Cardiac muscle cell (in vitro differentiated cells and primary cell): ENCODE data around the gene TLL2. TPM values are rescaled to one million over a fixed set of nuclear protein-coding genes. Genes with fewer than 3 reads are reported as not detected.
A peak's percentile ranks its signal among the peaks of the same experiment; 100 is the strongest.

ENCODE experiments used
- DNase-seq, 2 donors: peaks; one replicate each; pipeline versions ENCODE4 v3.0.0 to v3.0.0-alpha.2; 2010 to 2017; ENCODE audit warnings: low read depth in 1 of 2, low spot score in 1 of 2
- H3K27ac ChIP-seq: fragments of 200-600 bp; sonication (generic); 2 replicates; pipeline ENCODE4 v1.5.1; 2016
- H3K27me3 ChIP-seq: fragments of 200-600 bp; sonication (generic); 2 replicates; pipeline ENCODE4 v1.6.0; 2016; ENCODE audit warnings: control low read depth
- H3K36me3 ChIP-seq: fragments of 200-600 bp; sonication (generic); 2 replicates; pipeline ENCODE4 v1.5.1; 2016; ENCODE audit warnings: control low read depth
- H3K4me1 ChIP-seq: fragments of 200-600 bp; sonication (generic); 2 replicates; pipeline ENCODE4 v1.8.1; 2017; ENCODE audit warnings: low read depth, mild to moderate bottlenecking, mixed run types
- H3K4me3 ChIP-seq: fragments of 200-600 bp; sonication (generic); 2 replicates; pipeline ENCODE4 v1.5.1; 2016; ENCODE audit warnings: mild to moderate bottlenecking
- H3K9me3 ChIP-seq: fragments of 200-600 bp; sonication (generic); 2 replicates; pipeline ENCODE4 v1.5.1; 2017; ENCODE audit warnings: low read depth, mild to moderate bottlenecking, control low read depth
- CTCF ChIP-seq: IDR thresholded peaks from 2 replicates; pipeline ENCODE4 v1.5.1; 2012; ENCODE audit warnings: low read depth, mild to moderate bottlenecking, low read length
- polyA plus RNA-seq: library from polyadenylated mRNA; unstranded; fragments of >200 nt; fragmentation: Nextera tagmentation; extraction: Ambion mirVana; gene quantifications from 2 replicates; pipeline ENCODE4 v1.2.1, GENCODE V29; 2016
- total RNA-seq: library from RNA; depleted of rRNA; stranded (reverse); fragments of >200 nt; gene quantifications from 2 replicates; pipeline ENCODE4 v1.2.3, GENCODE V29; 2016

Gene TLL2
- total and polyA plus RNA-seq, 2 experiments from 2014 or later, result 0.15 to 0.55 TPM

GRCh38 chr10:96400465-96400864 lies 113.3 kb downstream of the TLL2 start:
- H3K9me3 ChIP-seq, result no peaks in the 10 kb centered on the region
- TF ChIP-seq CTCF, result no peak

GRCh38 chr10:96397902-96398301 lies 115.8 kb downstream of the TLL2 start:
- H3K4me1 ChIP-seq, result no peaks in the 10 kb centered on the region
- DNase-seq, result no peak
- H3K27ac ChIP-seq, result no peak overlapping the region
- peaks cover 16% of the 10 kb centered on the region for H3K27me3 ChIP-seq
- H3K9me3 ChIP-seq, result no peaks in the 10 kb centered on the region
- H3K4me3 ChIP-seq, result no peak overlapping the region
- no peaks in the 10 kb centered on the region for H3K36me3 ChIP-seq
- TF ChIP-seq CTCF, result no peak

More at GRCh38 chr10:96400465-96400864, 113.3 kb downstream of the TLL2 start:
- Histone ChIP-seq H3K4me1 (no peaks in the 10 kb centered on the region), H3K4me3 (no peak overlapping the region), H3K27ac (no peak overlapping the region), H3K27me3 (peaks cover 4% of the 10 kb centered on the region), H3K36me3 (no peaks in the 10 kb centered on the region)
- no peak for DNase-seq

GRCh38 chr10:96395931-96396877 lies 117.5 kb downstream of the TLL2 start:
- peak; percentile 85 for TF ChIP-seq CTCF
- no peaks in the 10 kb centered on the region for H3K4me1 ChIP-seq
- no peaks in the 10 kb centered on the region for H3K9me3 ChIP-seq
- peak; percentile 76 to 84 for DNase-seq
- H3K27ac ChIP-seq, result no peak overlapping the region
- peaks cover 16% of the 10 kb centered on the region for H3K27me3 ChIP-seq
- no peaks in the 10 kb centered on the region for H3K36me3 ChIP-seq
- no peak overlapping the region for H3K4me3 ChIP-seq

GRCh38 chr10:96390460-96390864 lies 123.3 kb downstream of the TLL2 start:
- H3K36me3 ChIP-seq, result no peaks in the 10 kb centered on the region
- H3K4me1 ChIP-seq, result no peaks in the 10 kb centered on the region
- no peak for TF ChIP-seq CTCF
- no peak for DNase-seq
- H3K4me3 ChIP-seq, result no peak overlapping the region
- H3K9me3 ChIP-seq, result no peaks in the 10 kb centered on the region
- H3K27ac ChIP-seq, result no peak overlapping the region
- H3K27me3 ChIP-seq, result peaks cover 27% of the 10 kb centered on the region

- no peak for TF ChIP-seq CTCF
- no peak for DNase-seq
Measured at GRCh38 chr10:96389785-96390184, 123.9 kb downstream of the TLL2 start.

More at GRCh38 chr10:96389785-96390184, 123.9 kb downstream of the TLL2 start:
- H3K36me3 ChIP-seq, result no peaks in the 10 kb centered on the region
- H3K27ac ChIP-seq, result no peak overlapping the region
- H3K9me3 ChIP-seq, result no peaks in the 10 kb centered on the region
- H3K4me3 ChIP-seq, result no peak overlapping the region
- no peaks in the 10 kb centered on the region for H3K4me1 ChIP-seq
- H3K27me3 ChIP-seq, result peaks cover 21% of the 10 kb centered on the region
